ACHN (cell line): ENCODE measurements around the gene NRN1.
"Not testable (repeated sequence)": the region's sequence is repeated elsewhere in the genome, so short reads cannot be mapped to it uniquely, and the experiment has no call there.

Experiments
- DNase-seq: peaks from one replicate; pipeline ENCODE4 v3.0.0-alpha.2; 2015
- in situ Hi-C: cut with HindIII; loops from 2 replicates; pipeline ENCODE4 v1.10.0; 2017; ENCODE audit warnings: low sequenced_read_pairs, low pct_ligation_motif_present, low pct_unique_long_range_greater_than_20kb

NRN1 gene

GRCh38 chr6:5990786-5991185 lies 15.9 kb downstream of the NRN1 start:
- DNase-seq: no peak
- in situ Hi-C loops: no loop called here

- DNase-seq: no peak
- in situ Hi-C loops: no loop called here
Measured at GRCh38 chr6:5989141-5989723, 17.5 kb downstream of the NRN1 start.

GRCh38 chr6:5986861-5987260 lies 19.9 kb downstream of the NRN1 start:
- in situ Hi-C loops: no loop called here
- no peak for DNase-seq

- in situ Hi-C loops: no loop called here
- no peak for DNase-seq
Measured at GRCh38 chr6:5984150-5985089, 22.3 kb downstream of the NRN1 start.

GRCh38 chr6:5981126-5982026 lies 25.3 kb downstream of the NRN1 start:
- in situ Hi-C loops: no loop called here
- peak; percentile 59 for DNase-seq

GRCh38 chr6:5979650-5980420 lies 26.9 kb downstream of the NRN1 start:
- no peak for DNase-seq
- in situ Hi-C loops: no loop called here

GRCh38 chr6:5976811-5977210 lies 29.9 kb downstream of the NRN1 start:
- in situ Hi-C loops: no loop called here
- no peak for DNase-seq

GRCh38 chr6:5968817-5969734 lies 37.6 kb downstream of the NRN1 start:
- in situ Hi-C loops: no loop called here
- DNase-seq: peak; percentile 47

- in situ Hi-C loops, DNase-seq: not testable (repeated sequence)
Measured at GRCh38 chr6:5968036-5968435, 38.7 kb downstream of the NRN1 start.

GRCh38 chr6:5967594-5967993 lies 39.1 kb downstream of the NRN1 start:
- in situ Hi-C loops: no loop called here
- DNase-seq: no peak

GRCh38 chr6:5962794-5963193 lies 43.9 kb downstream of the NRN1 start:
- in situ Hi-C loops: no loop called here
- DNase-seq: no peak

GRCh38 chr6:5961836-5962235 lies 44.9 kb downstream of the NRN1 start:
- in situ Hi-C loops: no loop called here
- DNase-seq: no peak

GRCh38 chr6:5960456-5960855 lies 46.3 kb downstream of the NRN1 start:
- in situ Hi-C loops: no loop called here
- no peak for DNase-seq

GRCh38 chr6:5958921-5959320 lies 47.8 kb downstream of the NRN1 start:
- in situ Hi-C loops: no loop called here
- no peak for DNase-seq

- no peak for DNase-seq
- in situ Hi-C loops: no loop called here
Measured at GRCh38 chr6:5956939-5957338, 49.8 kb downstream of the NRN1 start.

GRCh38 chr6:5950361-5950785 lies 56.4 kb downstream of the NRN1 start:
- in situ Hi-C loops: no loop called here
- DNase-seq: peak; percentile 34
